B cell (primary cell): ENCODE measurements around the gene FUT6. TPM values are rescaled to one million over a fixed set of nuclear protein-coding genes. Genes with fewer than 3 reads are reported as not detected.
A peak's percentile ranks its signal among the peaks of the same experiment; 100 is the strongest.

ENCODE experiments used
- ATAC-seq: fragments of 200-7000 bp; cut with Tn5 transposase; one replicate; pipeline ENCODE4 v1.10.0; 2021; ENCODE audit warnings: low read depth, mild to moderate bottlenecking, moderate number of reproducible peaks, moderate library complexity
- CTCF ChIA-PET: fragments of 350-600 bp; sonication (Branson Sonifier 250); formaldehyde crosslinking; loops from one replicate; lab custom pipeline; 2021; ENCODE audit warnings: antibody characterized with exemption, inconsistent platforms; lab: Charles Lee
- POLR2A ChIA-PET: fragments of 350-600 bp; sonication (Branson Sonifier 250); formaldehyde crosslinking; loops from one replicate; lab custom pipeline; 2021; ENCODE audit warnings: antibody characterized with exemption; lab: Charles Lee
- DNase-seq: peaks from one replicate; pipeline ENCODE4 v3.0.0; 2013
- H2AFZ ChIP-seq: 2 replicates; pipeline ENCODE4 v1.6.1; 2012; ENCODE audit warnings: mild to moderate bottlenecking, low read depth, low read length; ENCODE audit not compliant: insufficient read depth, poor library complexity, severe bottlenecking
- H3K27ac ChIP-seq, 2 donors: 1 replicate in 1 of 2; 2 replicates in 1 of 2; pipeline ENCODE4 v1.5.1; 2012 to 2013; ENCODE audit warnings: low read length in 2 of 2, mild to moderate bottlenecking in 2 of 2, moderate library complexity in 1 of 2
- H3K27me3 ChIP-seq, 4 experiments: fragments of 200-600 bp in 1 of 4; sonication (generic) in 1 of 4; replicated peaks in 1 of 4; 1 replicate in 2 of 4; 2 replicates in 2 of 4; pipeline versions ENCODE4 v1.6.1 to v1.7.0; 2013 to 2016; ENCODE audit warnings: low read length in 3 of 4, mild to moderate bottlenecking in 2 of 4, mixed read lengths in 1 of 4, moderate library complexity in 1 of 4; ENCODE audit not compliant: insufficient read depth in 4 of 4, control insufficient read depth in 3 of 4; ENCODE audit errors: control extremely low read depth in 1 of 4
- H3K36me3 ChIP-seq, 2 experiments: replicated peaks in 1 of 2; 1 replicate in 1 of 2; 2 replicates in 1 of 2; pipeline versions ENCODE4 v1.6.1 to v1.7.1; 2013; ENCODE audit warnings: low read length in 1 of 2; ENCODE audit not compliant: insufficient read depth in 2 of 2, control insufficient read depth in 1 of 2; ENCODE audit errors: control extremely low read depth in 1 of 2, extremely low read depth in 1 of 2
- H3K4me1 ChIP-seq, 2 donors: fragments of 200-600 bp in 1 of 2; sonication (generic) in 1 of 2; 1 replicate in 1 of 2; 2 replicates in 1 of 2; pipeline versions ENCODE4 v1.5.1 to v1.6.1; 2013 to 2017; ENCODE audit warnings: low read length in 2 of 2; ENCODE audit not compliant: control insufficient read depth in 2 of 2, insufficient read depth in 2 of 2
- H3K4me2 ChIP-seq: replicated peaks from 2 replicates; pipeline ENCODE3; 2012; ENCODE audit warnings: mild to moderate bottlenecking, low read depth, low read length; ENCODE audit not compliant: poor library complexity, severe bottlenecking
- H3K4me3 ChIP-seq, 5 experiments: fragments of 200-600 bp in 1 of 5; sonication (generic) in 1 of 5; 1 replicate in 3 of 5; 2 replicates in 2 of 5; pipeline versions ENCODE4 v1.5.1 to v1.7.0; 2011 to 2016; ENCODE audit warnings: low read length in 4 of 5, mild to moderate bottlenecking in 4 of 5, low read depth in 2 of 5, control low read depth in 1 of 5, moderate library complexity in 1 of 5; ENCODE audit not compliant: insufficient read depth in 1 of 5; ENCODE audit errors: control extremely low read depth in 1 of 5, extremely low read depth in 1 of 5
- H3K79me2 ChIP-seq: fragments of 200-600 bp; sonication (generic); one replicate; pipeline ENCODE4 v1.6.0; 2016; ENCODE audit warnings: low read length; ENCODE audit not compliant: control insufficient read depth, insufficient read depth
- H3K9ac ChIP-seq: fragments of 200-600 bp; sonication (generic); 2 replicates; pipeline ENCODE4 v1.6.1; 2017; ENCODE audit warnings: mild to moderate bottlenecking, low read length, moderate library complexity
- H3K9me3 ChIP-seq, 3 donors: one replicate each; pipeline versions ENCODE4 v1.6.1 to v1.7.1; 2013; ENCODE audit warnings: low read length in 2 of 3; ENCODE audit not compliant: control insufficient read depth in 2 of 3, insufficient read depth in 1 of 3; ENCODE audit errors: control extremely low read depth in 1 of 3
- H4K20me1 ChIP-seq: 2 replicates; pipeline ENCODE4 v1.6.0; 2012; ENCODE audit warnings: mild to moderate bottlenecking, low read length; ENCODE audit not compliant: insufficient read depth, control insufficient read depth, poor library complexity, severe bottlenecking
- H3K27ac Mint-ChIP-seq: one replicate; pipeline ENCODE4 v1.8.0; 2021; ENCODE audit warnings: mixed read lengths
- H3K27me3 Mint-ChIP-seq: one replicate; pipeline ENCODE4 v1.8.0; 2021; ENCODE audit warnings: mixed read lengths
- H3K4me1 Mint-ChIP-seq: one replicate; pipeline ENCODE4 v1.8.0; 2021; ENCODE audit warnings: mixed read lengths
- H3K4me3 Mint-ChIP-seq: one replicate; pipeline ENCODE4 v1.8.0; 2021; ENCODE audit warnings: mixed read lengths
- H3K9me3 Mint-ChIP-seq: one replicate; pipeline ENCODE4 v1.8.0; 2022; ENCODE audit warnings: mixed read lengths; ENCODE audit not compliant: insufficient read depth
- CTCF ChIP-seq: fragments of 200-600 bp; IDR thresholded peaks from one replicate; pipeline ENCODE4 v1.8.0; 2022; ENCODE audit warnings: antibody characterized with exemption, mild to moderate bottlenecking
- EZH2 ChIP-seq: IDR thresholded peaks from 2 replicates; pipeline ENCODE4 v1.6.1; 2012; ENCODE audit warnings: borderline replicate concordance, low read depth, mild to moderate bottlenecking, moderate library complexity, low read length; ENCODE audit not compliant: insufficient read depth, poor library complexity, severe bottlenecking
- WGBS: methylation state at CpG from one replicate; pipeline ENCODE4 v1.1.5; 2013; ENCODE audit warnings: missing lambda C conversion rate; ENCODE audit not compliant: insufficient coverage; 5-methylcytosine and 5-hydroxymethylcytosine counted together
- intact Hi-C: fragments of 100-400 bp; cut with micrococcal nuclease; formaldehyde crosslinking; loops from one replicate; pipeline ENCODE4 v1.10.0; 2022
- polyA plus RNA-seq: library from polyadenylated mRNA; depleted of rRNA; stranded (reverse); fragments of >200 nt; gene quantifications from 2 replicates; pipeline ENCODE4 v1.2.3, GENCODE V29; 2012
- total RNA-seq, 2 donors: library from RNA; stranded (reverse); fragments of 120-200 nt in 1 of 2; gene quantifications; 1 replicate in 1 of 2; 2 replicates in 1 of 2; pipeline versions ENCODE4 v1.2.3 to v1.2.4, GENCODE V29; 2013 to 2022

The FUT6 gene
- total and polyA plus RNA-seq, 2 donors (not counting 1 experiment from before 2014, with no cell fraction given), result 0.03 TPM; not detected in 1

GRCh38 chr19:5806905-5807304 lies 32.6 kb downstream of the FUT6 start:
- no peaks in the 10 kb centered on the region for H3K9me3 Mint-ChIP-seq
- Histone ChIP-seq H3K9me3 (peaks cover 0 to 29% (median 0%) of the 10 kb centered on the region in 3 donors), H4K20me1 (no peaks in the 10 kb centered on the region), H3K9ac (no peak overlapping the region), H3K4me1 (peaks cover 18 to 27% of the 10 kb centered on the region in 2 donors), H3K79me2 (no peaks in the 10 kb centered on the region), H2AFZ (no peak overlapping the region), H3K4me2 (no peak overlapping the region), H3K27ac (no peak overlapping the region), H3K27me3 (peaks cover 0 to 36% (median 15%) of the 10 kb centered on the region in 4 experiments), H3K4me3 (no peak overlapping the region), H3K36me3 (no peaks in the 10 kb centered on the region)
- 96% methylated on average over 5 of the region's 5 CpGs for WGBS
- intact Hi-C loops, result loop anchor here (5.0 kb wide), 1 partner anchor 100 kb away; no protein-coding TSS in a partner anchor
- peaks cover 14% of the 10 kb centered on the region for H3K27me3 Mint-ChIP-seq
- H3K4me1 Mint-ChIP-seq, result peaks cover 21% of the 10 kb centered on the region
- POLR2A ChIA-PET, result no interaction called here
- TF ChIP-seq EZH2, result no peak
- no peak for TF ChIP-seq CTCF
- DNase-seq (no peak), ATAC-seq (no peak)
- no peak overlapping the region for H3K27ac Mint-ChIP-seq
- peak overlapping the region; percentile 1 for H3K4me3 Mint-ChIP-seq
- CTCF ChIA-PET, result interaction anchor here (1.0 to 1.1 kb wide), 2 partner anchors 215 to 216 kb away, joined by 3 to 4 read pairs; no protein-coding TSS in a partner anchor

- Histone ChIP-seq H3K9me3 (peaks cover 0 to 32% (median 0%) of the 10 kb centered on the region in 3 donors), H3K27me3 (peaks cover 0 to 44% (median 19%) of the 10 kb centered on the region in 4 experiments), H3K27ac (no peak overlapping the region), H3K4me2 (no peak overlapping the region), H3K9ac (no peak overlapping the region), H4K20me1 (no peaks in the 10 kb centered on the region), H3K79me2 (no peaks in the 10 kb centered on the region), H3K36me3 (no peaks in the 10 kb centered on the region), H2AFZ (peak overlapping the region; percentile 62), H3K4me1 (peaks cover 20 to 27% of the 10 kb centered on the region in 2 donors), H3K4me3 (no peak overlapping the region)
- ATAC-seq (no peak), DNase-seq (no peak)
- POLR2A ChIA-PET, result no interaction called here
- peak; percentile 36 for TF ChIP-seq CTCF
- TF ChIP-seq EZH2, result no peak
- Mint-ChIP-seq H3K27ac (no peak overlapping the region), H3K4me3 (peak overlapping the region; percentile 1), H3K9me3 (no peaks in the 10 kb centered on the region), H3K4me1 (peaks cover 22% of the 10 kb centered on the region), H3K27me3 (peaks cover 16% of the 10 kb centered on the region)
- CTCF ChIA-PET, result interaction anchor here (1.0 kb wide), 1 partner anchor 217 kb away, joined by 4 read pairs; no protein-coding TSS in a partner anchor
- 0% methylated on average over 2 of the region's 6 CpGs for WGBS
- intact Hi-C loops, result loop anchor here (5.0 kb wide), 1 partner anchor 101 kb away; no protein-coding TSS in a partner anchor
These were observed 33.4 kb downstream of the FUT6 start for GRCh38 chr19:5806133-5806489.
